K562 (cell line): ENCODE results near the gene LIMS1. TPM values are rescaled to one million over a fixed set of nuclear protein-coding genes. Genes with fewer than 3 reads are reported as not detected.
A peak's percentile ranks its signal among the peaks of the same experiment; 100 is the strongest.
"Not testable (repeated sequence)": the region's sequence is repeated elsewhere in the genome, so short reads cannot be mapped to it uniquely, and the experiment has no call there.

Source experiments
- ATAC-seq: fragments of 200-7000 bp; cut with Tn5 transposase; 3 replicates; pipeline ENCODE4 v1.9.1; 2020; ENCODE audit warnings: moderate library complexity
- BruUV-seq: library from RNA; stranded (reverse); fragments of 400-500 nt; replicated peaks from 2 replicates; lab custom pipeline; 2021; lab: Mats Ljungman, UMichigan
- CTCF ChIA-PET: fragments of 300-600 bp; formaldehyde crosslinking; extraction: SDS; loops from one replicate; lab custom pipeline; 2021; ENCODE audit warnings: low intra/inter-chr PET ratio; lab: Yijun Ruan, JAX
- POLR2A ChIA-PET: fragments of 300-600, 350-650 bp; sonication (Branson Sonifier 250); formaldehyde crosslinking; extraction: SDS; loops from one replicate; lab custom pipeline; 2021; ENCODE audit warnings: antibody characterized with exemption, inconsistent platforms; lab: Yijun Ruan, JAX
- DNase-seq, 4 experiments: peaks; one replicate each; pipeline versions ENCODE4 v3.0.0 to v3.0.0-alpha.2; 2011 to 2018; ENCODE audit warnings: low spot score in 3 of 4, mixed read lengths in 3 of 4; ENCODE audit errors: extremely low read depth in 1 of 4
- FAIRE-seq: peaks from 2 replicates; lab custom pipeline; 2011; peaks lifted over from hg19 to GRCh38; lab: Jason Lieb, UNC
- H2AFZ ChIP-seq: 2 replicates; pipeline ENCODE4 v1.6.0; 2011; ENCODE audit warnings: low read depth, low read length, control low read depth, inconsistent platforms
- H3K27ac ChIP-seq: fragments of 200-600 bp; 3 replicates; pipeline ENCODE4 v1.8.0; 2011; ENCODE audit warnings: low read depth, mild to moderate bottlenecking, control low read depth, inconsistent platforms, low read length, moderate library complexity, mixed read lengths; ENCODE audit errors: extremely low read depth
- H3K27me3 ChIP-seq, 2 experiments: fragments of 300-600 bp in 1 of 2; 2 replicates in 1 of 2; 3 replicates in 1 of 2; pipeline versions ENCODE4 v1.6.0 to v1.8.0; 2011; ENCODE audit warnings: inconsistent platforms in 2 of 2, low read length in 2 of 2, mild to moderate bottlenecking in 1 of 2, mixed read lengths in 1 of 2, moderate library complexity in 1 of 2; ENCODE audit not compliant: control insufficient read depth in 2 of 2, insufficient read depth in 2 of 2
- H3K36me3 ChIP-seq: fragments of 300-600 bp; 3 replicates; pipeline ENCODE4 v1.8.0; 2011; ENCODE audit warnings: mild to moderate bottlenecking, low read length, inconsistent platforms; ENCODE audit not compliant: control insufficient read depth, insufficient read depth
- H3K4me1 ChIP-seq, 2 experiments: fragments of 200-600 bp in 1 of 2; replicated peaks in 1 of 2; 2 replicates in 1 of 2; 3 replicates in 1 of 2; pipeline versions ENCODE4 v1.5.1 to v1.8.0; 2011; ENCODE audit warnings: inconsistent platforms in 2 of 2, low read length in 2 of 2, mild to moderate bottlenecking in 1 of 2, mixed read lengths in 1 of 2, moderate library complexity in 1 of 2; ENCODE audit not compliant: control insufficient read depth in 2 of 2, insufficient read depth in 2 of 2
- H3K4me2 ChIP-seq: 2 replicates; pipeline ENCODE4 v1.6.1; 2011; ENCODE audit warnings: low read length, control low read depth, inconsistent platforms, mixed read lengths; ENCODE audit not compliant: insufficient read depth
- H3K4me3 ChIP-seq: fragments of 200-600 bp; sonication (generic), shearing (Covaris generic); 2 replicates; pipeline ENCODE4 v1.5.1; 2016; ENCODE audit warnings: control low read depth, inconsistent platforms
- H3K79me2 ChIP-seq: fragments of 200-600 bp; 3 replicates; pipeline ENCODE4 v1.8.0; 2011; ENCODE audit warnings: low read length, inconsistent platforms; ENCODE audit not compliant: control insufficient read depth, insufficient read depth
- H3K9ac ChIP-seq, 2 experiments: 2 replicates each; pipeline versions ENCODE4 v1.6.0 to v1.6.1; 2011; ENCODE audit warnings: low read depth in 2 of 2, low read length in 2 of 2, control low read depth in 1 of 2, inconsistent platforms in 1 of 2, mild to moderate bottlenecking in 1 of 2, mixed read lengths in 1 of 2; ENCODE audit not compliant: insufficient read depth in 1 of 2
- H3K9me1 ChIP-seq: one replicate; pipeline ENCODE4 v1.6.0; 2011; ENCODE audit warnings: inconsistent platforms, mild to moderate bottlenecking, low read length, moderate library complexity; ENCODE audit not compliant: control insufficient read depth, insufficient read depth
- H3K9me3 ChIP-seq: replicated peaks from 2 replicates; pipeline ENCODE4 v1.5.1; 2011; ENCODE audit warnings: low read depth, low read length, inconsistent platforms; ENCODE audit not compliant: control insufficient read depth, insufficient read depth
- H4K20me1 ChIP-seq: replicated peaks from 2 replicates; pipeline ENCODE4 v1.6.1; 2011; ENCODE audit warnings: low read length, inconsistent platforms, mixed read lengths; ENCODE audit not compliant: control insufficient read depth, insufficient read depth
- HDAC2 ChIP-seq: fragments of 450-650 bp; IDR thresholded peaks from 2 replicates; pipeline ENCODE4 v1.6.1; 2016; ENCODE audit warnings: mild to moderate bottlenecking
- KDM5B ChIP-seq: fragments of 200-600 bp; sonication (generic); IDR thresholded peaks from 2 replicates; pipeline ENCODE4 v1.6.1; 2012; ENCODE audit warnings: low read depth, mild to moderate bottlenecking, moderate library complexity, low read length, control low read depth, inconsistent platforms; ENCODE audit not compliant: insufficient replicate concordance
- MBD2 ChIP-seq: sonication (generic); IDR thresholded peaks from 2 replicates; pipeline ENCODE4 v1.6.1; 2016; ENCODE audit warnings: low read depth, borderline replicate concordance
- MTA1 ChIP-seq: fragments of 450-650 bp; IDR thresholded peaks from 2 replicates; pipeline ENCODE4 v1.6.1; 2017; ENCODE audit warnings: borderline replicate concordance
- NFYB ChIP-seq: IDR thresholded peaks from 2 replicates; pipeline ENCODE4 v1.6.1; 2011; ENCODE audit warnings: mild to moderate bottlenecking, moderate library complexity; ENCODE audit not compliant: insufficient read length; ENCODE audit errors: extremely low read depth
- NRF1 ChIP-seq, 2 experiments: fragments of 450-650 bp; IDR thresholded peaks in 1 of 2; conservative IDR thresholded peaks in 1 of 2; 2 replicates each; pipeline ENCODE4 v1.6.1; 2014; ENCODE audit warnings: mild to moderate bottlenecking in 2 of 2
- PKNOX1 ChIP-seq: fragments of 450-650 bp; IDR thresholded peaks from 2 replicates; pipeline ENCODE4 v1.6.1; 2016
- ZNF780A ChIP-seq: fragments of 250-450 bp; sonication (Bioruptor Pico); IDR thresholded peaks from 2 replicates; pipeline ENCODE4 v1.5.0; 2021; ENCODE audit warnings: mild to moderate bottlenecking
- WGBS: fragments of 100-300 bp; shearing (Covaris generic); methylation state at CpG from one replicate; pipeline ENCODE4 v1.1.6; 2016; ENCODE audit warnings: low coverage, mixed read lengths; ENCODE audit not compliant: insufficient coverage; ENCODE audit errors: missing lambda C conversion rate; 5-methylcytosine and 5-hydroxymethylcytosine counted together
- in situ Hi-C: fragments of 300-500 bp; cut with MboI; formaldehyde crosslinking; loops from 4 replicates; pipeline ENCODE4 v1.15.0; 2018; ENCODE audit warnings: inconsistent platforms, mixed read lengths
- intact Hi-C: fragments of 100-400 bp; cut with micrococcal nuclease; formaldehyde crosslinking; loops from 2 replicates; pipeline ENCODE4 v1.14.2; 2022
- polyA plus RNA-seq, 8 experiments: library from polyadenylated mRNA; depleted of rRNA in 4 of 8; stranded (reverse) in 5 of 8; unstranded in 3 of 8; fragments of >200 nt; fragmentation: Nextera tagmentation in 2 of 8; fragmentation: Illumina TruSeq in 1 of 8; extraction: Ambion mirVana in 2 of 8; extraction: Trizol in 1 of 8; gene quantifications; 2 replicates each; pipeline versions ENCODE4 v1.2.1 to v1.2.3, GENCODE V29; 2011 to 2014; ENCODE audit warnings: inconsistent platforms in 1 of 8, missing spikeins in 1 of 8
- total RNA-seq, 7 experiments: library from RNA; depleted of rRNA in 6 of 7; stranded (reverse); fragments of >200 nt in 6 of 7; fragmentation: Illumina TruSeq in 2 of 7; extraction: Trizol in 2 of 7; gene quantifications; 2 replicates each; pipeline versions ENCODE4 v1.2.1 to v1.2.3, GENCODE V29; 2011 to 2021; ENCODE audit warnings: low replicate concordance in 1 of 7
- TF ChIP-seq, protein P1 (sequence below): fragments of 450-650 bp; IDR thresholded peaks from 2 replicates; pipeline ENCODE4 v1.6.1; 2018; ENCODE audit not compliant: partially characterized antibody

Gene LIMS1
- total and polyA plus RNA-seq, 9 of the 15 experiments (the other 6 are each of a cell fraction or from before 2014, with no cell fraction given): 52.8 to 134 (median 81.0) TPM

DNA sequence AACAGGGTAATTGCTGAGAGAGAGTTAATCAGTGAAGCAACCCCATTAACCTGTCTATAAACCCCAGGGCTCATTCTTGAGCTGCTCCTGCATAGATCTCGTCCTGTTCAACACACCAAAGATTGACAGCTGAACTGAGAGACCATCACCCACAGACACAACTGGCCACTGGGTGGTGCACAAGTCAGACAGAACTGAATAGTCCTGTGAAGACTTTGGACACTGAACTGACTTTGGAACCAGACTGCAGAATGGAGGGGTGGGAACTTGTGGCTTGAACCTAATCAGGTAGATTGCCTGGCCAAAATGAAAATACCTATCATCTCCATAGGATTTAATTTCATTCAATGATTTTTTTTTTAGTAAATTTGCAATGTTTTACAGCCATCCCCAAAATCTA, 155.7 kb downstream of the LIMS1 start:
- H3K4me3 ChIP-seq, H3K4me2 ChIP-seq, H3K4me1 ChIP-seq, intact Hi-C loops, POLR2A ChIA-PET, H3K9ac ChIP-seq, BruUV-seq, H4K20me1 ChIP-seq, H3K9me3 ChIP-seq, H3K9me1 ChIP-seq, H3K79me2 ChIP-seq, CTCF ChIA-PET, H2AFZ ChIP-seq, DNase-seq, FAIRE-seq, H3K27ac ChIP-seq, H3K36me3 ChIP-seq, H3K27me3 ChIP-seq: not testable (repeated sequence)
- in situ Hi-C loops: loop anchor here (25.0 kb wide), 2 partner anchors 1097 to 1897 kb away; partner anchors contain the start of genes RGPD5 and RGPD6
- WGBS: no CpG with 5 or more reads among the region's 1 CpG
- ATAC-seq: peak; percentile 99
- peak; percentile 12; the same call in 1 of the 2 replicates for TF ChIP-seq PKNOX1
- TF ChIP-seq, all 486 proteins: peak for 1; not testable (repeated sequence) for 485

- Histone ChIP-seq H3K4me3 (no peak overlapping the region), H4K20me1 (no peaks in the 10 kb centered on the region), H3K27me3 (no peaks in the 10 kb centered on the region), H3K9ac (no peak overlapping the region), H2AFZ (no peak overlapping the region), H3K9me1 (no peaks in the 10 kb centered on the region), H3K27ac (no peak overlapping the region), H3K4me1 (no peaks in the 10 kb centered on the region), H3K79me2 (no peaks in the 10 kb centered on the region), H3K4me2 (no peak overlapping the region), H3K36me3 (no peaks in the 10 kb centered on the region), H3K9me3 (no peaks in the 10 kb centered on the region)
- in situ Hi-C loops: loop anchor here (25.0 kb wide), 2 partner anchors 1096 to 1896 kb away; partner anchors contain the start of genes RGPD5 and RGPD6
- 88% methylated on average over 4 of the region's 7 CpGs for WGBS
- intact Hi-C loops: no loop called here
- DNase-seq (no peak), FAIRE-seq (no peak), ATAC-seq (no peak)
- POLR2A ChIA-PET: no interaction called here
- CTCF ChIA-PET: no interaction called here
- no TSS peak for BruUV-seq
- TF ChIP-seq, protein P1, sequence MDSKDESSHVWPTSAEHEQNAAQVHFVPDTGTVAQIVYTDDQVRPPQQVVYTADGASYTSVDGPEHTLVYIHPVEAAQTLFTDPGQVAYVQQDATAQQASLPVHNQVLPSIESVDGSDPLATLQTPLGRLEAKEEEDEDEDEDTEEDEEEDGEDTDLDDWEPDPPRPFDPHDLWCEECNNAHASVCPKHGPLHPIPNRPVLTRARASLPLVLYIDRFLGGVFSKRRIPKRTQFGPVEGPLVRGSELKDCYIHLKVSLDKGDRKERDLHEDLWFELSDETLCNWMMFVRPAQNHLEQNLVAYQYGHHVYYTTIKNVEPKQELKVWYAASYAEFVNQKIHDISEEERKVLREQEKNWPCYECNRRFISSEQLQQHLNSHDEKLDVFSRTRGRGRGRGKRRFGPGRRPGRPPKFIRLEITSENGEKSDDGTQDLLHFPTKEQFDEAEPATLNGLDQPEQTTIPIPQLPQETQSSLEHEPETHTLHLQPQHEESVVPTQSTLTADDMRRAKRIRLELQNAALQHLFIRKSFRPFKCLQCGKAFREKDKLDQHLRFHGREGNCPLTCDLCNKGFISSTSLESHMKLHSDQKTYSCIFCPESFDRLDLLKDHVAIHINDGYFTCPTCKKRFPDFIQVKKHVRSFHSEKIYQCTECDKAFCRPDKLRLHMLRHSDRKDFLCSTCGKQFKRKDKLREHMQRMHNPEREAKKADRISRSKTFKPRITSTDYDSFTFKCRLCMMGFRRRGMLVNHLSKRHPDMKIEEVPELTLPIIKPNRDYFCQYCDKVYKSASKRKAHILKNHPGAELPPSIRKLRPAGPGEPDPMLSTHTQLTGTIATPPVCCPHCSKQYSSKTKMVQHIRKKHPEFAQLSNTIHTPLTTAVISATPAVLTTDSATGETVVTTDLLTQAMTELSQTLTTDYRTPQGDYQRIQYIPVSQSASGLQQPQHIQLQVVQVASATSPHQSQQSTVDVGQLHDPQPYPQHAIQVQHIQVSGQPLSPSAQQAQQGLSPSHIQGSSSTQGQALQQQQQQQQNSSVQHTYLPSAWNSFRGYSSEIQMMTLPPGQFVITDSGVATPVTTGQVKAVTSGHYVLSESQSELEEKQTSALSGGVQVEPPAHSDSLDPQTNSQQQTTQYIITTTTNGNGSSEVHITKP: no peak
- TF ChIP-seq MBD2: no peak
- TF ChIP-seq NRF1 (conservative IDR thresholded peaks at IDR 0.05 in 1 of 2, IDR thresholded peaks at IDR 0.05 in 1 of 2): no peak
- no peak for TF ChIP-seq ZNF780A
- no peak for TF ChIP-seq KDM5B
- no peak for TF ChIP-seq NFYB
- no peak for TF ChIP-seq MTA1
- no peak for TF ChIP-seq HDAC2
Measured at GRCh38 chr2:108691447-108691846, 157.2 kb downstream of the LIMS1 start.
